Retina (tissue), 1 donor: ENCODE data around the gene CFAP410.
"Not testable (repeated sequence)": the region's sequence is repeated elsewhere in the genome, so short reads cannot be mapped to it uniquely, and the experiment has no call there.

Experiments used
- DNase-seq: peaks from one replicate; pipeline ENCODE4 v3.0.0-alpha.2; 2016

The CFAP410 gene

GRCh38 chr21:44350773-44351481 is 11.7 kb upstream of the CFAP410 start:
- DNase-seq, result no peak

- no peak for DNase-seq
Observed at GRCh38 chr21:44349847-44350772, 10.9 kb upstream of the CFAP410 start.

GRCh38 chr21:44349416-44349846 is 10.2 kb upstream of the CFAP410 start:
- no peak for DNase-seq

- no peak for DNase-seq
Observed at GRCh38 chr21:44348861-44349260, 9.7 kb upstream of the CFAP410 start.

GRCh38 chr21:44347911-44348451 is 8.8 kb upstream of the CFAP410 start:
- no peak for DNase-seq

GRCh38 chr21:44345495-44345894 is 6.3 kb upstream of the CFAP410 start:
- DNase-seq, result no peak

- no peak for DNase-seq
Observed at GRCh38 chr21:44344541-44345183, 5.5 kb upstream of the CFAP410 start.

GRCh38 chr21:44342981-44343380 is 3.8 kb upstream of the CFAP410 start:
- DNase-seq, result not testable (repeated sequence)

GRCh38 chr21:44341726-44342458 is 2.7 kb upstream of the CFAP410 start:
- DNase-seq, result not testable (repeated sequence)

GRCh38 chr21:44337941-44338895 is 972 bp downstream of the CFAP410 start:
- DNase-seq, result peak; percentile 87

- DNase-seq, result no peak
Observed at GRCh38 chr21:44337449-44337848, 1.7 kb downstream of the CFAP410 start.

GRCh38 chr21:44335266-44336059 is 3.7 kb downstream of the CFAP410 start:
- DNase-seq, result no peak

- DNase-seq, result no peak
Observed at GRCh38 chr21:44334329-44335030, 4.7 kb downstream of the CFAP410 start.

- DNase-seq, result no peak
Observed at GRCh38 chr21:44333509-44334328, 5.5 kb downstream of the CFAP410 start.

GRCh38 chr21:44332965-44333364 is 6.2 kb downstream of the CFAP410 start:
- no peak for DNase-seq

GRCh38 chr21:44332383-44332782 is 6.8 kb downstream of the CFAP410 start:
- DNase-seq, result no peak

GRCh38 chr21:44331650-44332307 is 7.4 kb downstream of the CFAP410 start:
- DNase-seq, result no peak

- no peak for DNase-seq
Observed at GRCh38 chr21:44331209-44331608, 8.0 kb downstream of the CFAP410 start.
